Fibroblast of villous mesenchyme (primary cell): Measurements from ENCODE around the gene DNM3. TPM values are rescaled to one million over a fixed set of nuclear protein-coding genes. Genes with fewer than 3 reads are reported as not detected.

Experiments used
- DNase-seq: peaks from one replicate; pipeline ENCODE4 v3.0.0-alpha.2; 2010; ENCODE audit warnings: low read depth
- H3K4me3 ChIP-seq: 2 replicates; pipeline ENCODE4 v1.5.1; 2011; ENCODE audit warnings: low read depth, mild to moderate bottlenecking, low read length
- CTCF ChIP-seq: IDR thresholded peaks from 2 replicates; pipeline ENCODE4 v1.5.1; 2012; ENCODE audit warnings: low read depth, mild to moderate bottlenecking, low read length; ENCODE audit not compliant: insufficient read depth
- total RNA-seq: library from RNA; depleted of rRNA; stranded (reverse); fragments of >200 nt; gene quantifications from 2 replicates; pipeline ENCODE4 v1.2.3, GENCODE V29; 2012

Gene DNM3
- total RNA-seq, 1 donor = 2.2 TPM

- H3K4me3 ChIP-seq = no peak overlapping the region
- DNase-seq = peak; percentile 85
- no peak for TF ChIP-seq CTCF
Observed at GRCh38 chr1:172203135-172203823, 362.0 kb downstream of the DNM3 start.

DNA sequence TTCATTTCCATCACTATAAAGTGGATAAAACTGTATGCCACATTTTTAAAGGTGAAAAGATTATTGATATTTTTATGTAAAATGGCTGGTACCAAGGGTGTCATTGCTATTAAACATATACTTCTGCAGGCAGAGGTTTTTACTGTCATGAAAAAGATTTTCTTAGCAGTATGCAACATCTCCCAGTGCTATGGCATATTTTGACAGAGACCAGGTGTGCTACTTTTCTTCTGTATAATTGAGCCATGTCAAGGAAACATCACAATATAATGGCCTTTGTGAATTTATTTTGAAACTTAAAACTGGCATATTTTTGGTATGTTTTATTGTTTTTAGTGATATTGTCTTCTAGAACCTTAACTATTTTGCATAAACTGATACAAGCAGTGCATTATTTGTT, 362.6 kb downstream of the DNM3 start:
- no peak overlapping the region for H3K4me3 ChIP-seq
- TF ChIP-seq CTCF = no peak
- no peak for DNase-seq

GRCh38 chr1:172206256-172206655, 365.0 kb downstream of the DNM3 start:
- TF ChIP-seq CTCF = no peak
- H3K4me3 ChIP-seq = no peak overlapping the region
- DNase-seq = no peak

- TF ChIP-seq CTCF = no peak
- H3K4me3 ChIP-seq = no peak overlapping the region
- no peak for DNase-seq
Observed at GRCh38 chr1:172208635-172209034, 367.3 kb downstream of the DNM3 start.

DNA sequence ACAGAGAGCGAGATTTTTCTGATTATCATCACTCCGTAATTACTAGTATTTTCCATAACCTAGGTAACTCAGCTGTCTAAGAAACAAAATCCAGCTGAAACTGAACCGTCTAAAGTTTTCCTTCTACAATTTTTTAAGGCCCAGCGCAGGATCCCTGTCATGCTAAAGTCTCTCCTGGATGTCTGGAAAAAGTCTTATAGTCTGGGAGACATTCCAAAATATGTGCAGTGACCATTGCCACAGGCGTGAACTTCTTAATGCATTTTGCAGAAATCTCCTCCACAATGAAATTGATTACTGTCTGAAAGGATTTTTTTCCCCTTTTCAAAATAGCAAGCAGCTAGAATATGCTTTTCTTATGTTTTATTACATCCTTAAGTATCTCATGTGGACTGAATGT, 369.9 kb downstream of the DNM3 start:
- no peak overlapping the region for H3K4me3 ChIP-seq
- no peak for DNase-seq
- TF ChIP-seq CTCF = no peak

GRCh38 chr1:172212124-172212523, 370.8 kb downstream of the DNM3 start:
- no peak overlapping the region for H3K4me3 ChIP-seq
- no peak for DNase-seq
- no peak for TF ChIP-seq CTCF

DNA sequence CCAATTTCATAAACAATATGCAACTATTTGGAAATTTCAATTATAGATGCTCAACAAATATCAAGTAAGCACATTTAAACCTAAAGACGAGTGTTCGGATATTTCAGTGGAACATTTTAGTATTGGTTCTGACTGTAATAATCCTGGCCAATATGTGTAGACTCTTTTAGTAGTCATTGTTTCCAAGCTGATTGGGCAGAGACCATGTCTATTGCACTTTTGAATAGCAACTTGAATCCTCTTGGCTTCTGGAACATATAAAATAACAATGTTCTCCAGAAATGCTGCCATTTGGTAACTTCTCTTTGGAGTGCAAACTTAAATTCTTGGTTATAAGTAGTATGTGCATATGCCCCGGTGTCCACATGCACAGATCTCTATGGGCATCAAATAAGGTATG, 373.7 kb downstream of the DNM3 start:
- no peak for TF ChIP-seq CTCF
- no peak for DNase-seq
- no peak overlapping the region for H3K4me3 ChIP-seq
